Fibroblast of upper back skin (primary cell): ENCODE measurements around the gene GALNT2.

ENCODE experiments used
- DNase-seq: peaks from one replicate; pipeline ENCODE4 v3.0.0-alpha.2; 2013

Gene GALNT2

GRCh38 chr1:230248016-230248888, 181.2 kb downstream of the GALNT2 start:
- DNase-seq = no peak

DNA sequence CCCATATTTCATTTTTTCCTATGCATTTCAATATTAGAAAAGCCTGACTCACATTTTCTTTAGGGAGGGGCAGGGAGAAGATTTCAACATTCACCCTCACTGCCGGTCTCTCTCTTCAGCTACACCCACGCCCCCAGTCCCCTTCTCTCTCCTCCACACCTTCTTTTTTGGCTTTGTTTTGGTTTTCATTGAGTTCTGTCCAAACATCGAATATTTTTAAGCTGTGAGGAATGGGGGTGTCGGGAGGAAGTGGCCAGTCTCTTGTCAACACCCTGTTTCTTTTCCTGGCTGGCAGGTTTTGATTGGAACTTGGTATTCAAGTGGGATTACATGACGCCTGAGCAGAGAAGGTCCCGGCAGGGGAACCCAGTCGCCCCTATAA, 181.8 kb downstream of the GALNT2 start:
- no peak for DNase-seq

- no peak for DNase-seq
Measured at GRCh38 chr1:230249695-230250480, 182.8 kb downstream of the GALNT2 start.

DNA sequence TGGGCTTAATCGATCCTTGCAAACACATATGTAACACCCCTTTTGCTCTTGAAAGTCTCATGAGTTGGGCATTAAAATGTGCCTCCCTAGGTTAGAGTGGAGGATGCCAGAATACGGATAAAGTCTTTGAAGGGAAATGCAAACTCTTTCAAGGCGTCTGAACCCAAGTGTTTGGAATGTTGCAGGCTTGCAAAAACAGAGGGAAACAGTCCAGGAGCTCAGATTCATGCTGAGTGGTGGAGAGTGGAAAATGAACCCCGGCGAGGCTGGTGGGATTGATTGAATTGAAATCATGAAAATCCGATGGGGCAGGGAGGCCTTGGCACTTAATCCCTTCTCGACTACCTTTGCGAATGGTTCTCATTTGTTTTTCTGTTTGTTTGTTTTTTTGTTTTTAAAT, 183.6 kb downstream of the GALNT2 start:
- DNase-seq = no peak

- DNase-seq = no peak
Measured at GRCh38 chr1:230251644-230252191, 184.7 kb downstream of the GALNT2 start.

- DNase-seq = no peak
Measured at GRCh38 chr1:230253150-230253549, 186.1 kb downstream of the GALNT2 start.

DNA sequence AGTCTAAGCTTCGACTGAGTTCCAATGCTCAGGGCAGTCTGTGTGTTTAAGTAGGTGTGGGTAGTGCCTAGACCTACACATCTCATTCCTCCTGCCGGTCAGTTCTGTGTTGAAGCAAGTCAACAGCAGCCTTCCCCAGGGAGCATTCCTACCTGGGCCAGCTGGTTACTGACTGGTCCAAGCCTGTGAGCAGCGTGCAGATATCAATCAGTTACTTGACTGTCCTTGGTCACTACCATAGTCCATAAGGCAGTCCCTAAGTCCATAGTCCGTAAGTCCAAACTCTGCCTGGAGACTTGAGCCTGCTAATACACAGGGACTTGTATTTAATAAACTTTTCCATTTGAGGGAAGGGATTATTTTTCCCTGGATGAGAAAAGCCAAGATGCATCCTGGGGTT, 187.2 kb downstream of the GALNT2 start:
- no peak for DNase-seq

GRCh38 chr1:230255116-230255515, 188.1 kb downstream of the GALNT2 start:
- DNase-seq = no peak

- no peak for DNase-seq
Measured at GRCh38 chr1:230255991-230256390, 189.0 kb downstream of the GALNT2 start.

- no peak for DNase-seq
Measured at GRCh38 chr1:230256896-230257295, 189.9 kb downstream of the GALNT2 start.

DNA sequence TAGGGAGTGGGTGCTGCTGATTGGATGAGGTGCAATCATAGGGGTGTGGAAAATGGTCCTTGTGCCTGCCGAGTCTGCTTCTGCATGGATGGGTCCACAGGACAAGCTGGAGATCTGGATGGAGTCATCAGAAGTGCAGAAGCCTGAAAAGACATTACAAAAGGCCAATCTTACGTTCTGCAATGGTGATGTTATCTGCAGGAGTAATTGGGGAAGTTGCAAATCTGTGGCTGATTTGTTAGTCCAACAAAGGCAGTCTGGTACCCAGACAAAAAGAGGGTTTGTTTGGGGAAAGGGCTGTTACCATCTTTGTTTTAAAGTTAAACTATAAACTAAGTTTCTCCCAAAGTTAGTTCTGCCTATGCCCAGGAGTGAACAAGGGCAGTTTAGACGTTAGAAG, 192.6 kb downstream of the GALNT2 start:
- DNase-seq = no peak

- no peak for DNase-seq
Measured at GRCh38 chr1:230260831-230261230, 193.8 kb downstream of the GALNT2 start.

DNA sequence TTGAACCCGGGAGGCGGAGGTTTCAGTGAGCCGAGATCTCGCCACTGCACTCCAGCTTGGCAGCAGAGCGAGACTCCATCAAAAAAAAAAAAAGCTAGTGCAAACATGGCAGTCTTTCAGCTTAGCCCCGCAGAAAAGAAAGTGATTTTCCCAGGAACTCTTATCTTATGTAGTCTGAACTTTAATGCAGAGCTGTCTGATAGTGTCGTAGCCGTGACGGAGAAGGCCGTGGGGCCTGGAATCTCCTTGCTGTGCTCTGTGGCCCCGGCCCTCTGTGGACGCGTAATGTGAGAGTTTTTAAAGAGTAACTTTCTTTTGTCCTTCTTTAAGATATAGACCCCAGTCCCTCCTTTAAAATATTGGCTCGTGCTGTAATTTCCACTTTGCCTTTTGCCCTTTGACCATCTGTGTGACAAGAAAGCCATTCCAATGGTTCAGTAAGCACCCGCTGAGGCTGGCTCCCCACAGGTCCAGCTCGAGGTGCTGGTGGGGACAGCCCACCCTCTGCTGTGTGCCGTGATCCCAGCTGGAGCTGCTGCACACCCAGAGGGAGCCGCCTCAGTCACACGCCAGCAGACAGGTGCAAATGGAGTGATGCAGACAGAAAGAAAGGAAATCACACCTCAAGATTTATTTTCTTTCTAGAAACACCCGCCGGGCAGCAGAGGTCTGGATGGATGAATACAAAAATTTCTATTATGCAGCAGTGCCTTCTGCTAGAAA, 195.1 kb downstream of the GALNT2 start:
- no peak for DNase-seq

DNA sequence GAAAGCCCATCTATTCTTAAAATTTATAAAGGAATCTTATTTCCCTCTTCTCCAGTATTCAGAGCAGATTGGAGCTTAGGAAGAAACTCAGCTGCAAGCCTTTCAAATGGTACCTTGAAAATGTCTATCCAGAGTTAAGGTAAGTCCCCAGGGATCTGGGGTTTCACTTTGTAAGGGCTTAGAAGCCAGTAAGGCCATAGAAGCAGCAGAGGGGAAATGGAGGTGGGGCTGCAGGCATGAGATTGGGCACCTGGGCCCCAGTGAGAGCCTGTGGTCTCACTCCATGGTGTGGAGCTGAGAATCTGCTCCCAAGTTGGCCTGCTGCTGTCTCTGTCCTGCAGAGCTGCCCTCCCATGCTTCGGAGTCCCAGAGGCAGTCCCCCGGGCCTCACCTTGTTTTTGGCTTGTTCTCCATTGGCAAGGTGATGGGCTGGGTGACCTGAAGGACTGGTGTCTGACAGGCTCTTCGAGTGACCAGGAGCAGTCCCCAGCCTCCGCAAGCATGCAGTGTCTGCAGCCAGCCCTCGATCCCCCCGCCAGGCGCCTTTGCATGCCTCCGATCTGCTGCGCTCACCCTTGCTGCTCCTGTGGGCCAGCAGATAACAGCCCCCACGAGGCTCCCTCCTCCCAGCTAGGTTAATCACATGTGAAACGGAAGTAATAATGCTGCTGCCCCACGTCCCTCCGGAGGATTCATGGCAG, 196.0 kb downstream of the GALNT2 start:
- DNase-seq = no peak

- no peak for DNase-seq
Measured at GRCh38 chr1:230263568-230264195, 196.6 kb downstream of the GALNT2 start.

- DNase-seq = no peak
Measured at GRCh38 chr1:230264342-230264741, 197.3 kb downstream of the GALNT2 start.

DNA sequence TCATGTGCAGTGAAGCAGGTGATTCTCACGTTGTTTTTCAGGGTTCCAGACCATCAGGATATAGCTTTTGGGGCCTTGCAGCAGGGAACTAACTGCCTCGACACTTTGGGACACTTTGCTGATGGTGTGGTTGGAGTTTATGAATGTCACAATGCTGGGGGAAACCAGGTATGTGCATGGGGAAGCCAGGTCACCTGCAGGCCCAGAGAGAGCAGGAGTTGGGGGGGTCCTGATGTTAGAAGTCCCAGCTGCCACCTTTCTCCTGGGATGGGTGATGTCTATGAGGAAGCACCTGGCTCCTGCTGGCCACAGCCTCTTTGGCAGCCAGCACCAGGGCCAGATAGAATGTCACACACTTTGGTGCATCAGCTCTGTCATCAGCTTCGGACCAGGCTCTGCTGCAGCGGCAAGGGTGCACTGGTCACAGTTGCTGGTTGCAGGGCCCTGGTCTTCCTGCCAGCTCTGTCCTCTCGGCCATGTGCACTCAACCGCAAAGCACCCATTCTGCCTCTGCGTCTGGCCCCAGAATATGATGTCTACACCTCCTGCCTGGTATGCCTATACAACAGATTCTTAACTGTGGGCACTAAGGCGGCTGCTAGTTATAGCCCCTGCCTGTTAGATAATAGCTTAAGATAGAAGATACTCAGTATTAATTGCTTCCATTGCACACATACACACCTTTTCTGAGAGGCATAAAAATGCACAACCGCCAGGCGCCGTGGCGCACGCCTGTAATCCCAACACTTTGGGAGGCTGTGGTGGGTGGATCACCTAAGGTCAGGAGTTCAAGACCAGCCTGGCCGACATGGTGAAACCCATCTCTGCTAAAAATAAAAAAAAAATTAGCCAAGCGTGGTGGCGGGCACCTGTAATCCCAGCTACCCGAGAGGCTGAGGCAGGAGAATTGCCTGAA, 198.4 kb downstream of the GALNT2 start:
- no peak for DNase-seq

DNA sequence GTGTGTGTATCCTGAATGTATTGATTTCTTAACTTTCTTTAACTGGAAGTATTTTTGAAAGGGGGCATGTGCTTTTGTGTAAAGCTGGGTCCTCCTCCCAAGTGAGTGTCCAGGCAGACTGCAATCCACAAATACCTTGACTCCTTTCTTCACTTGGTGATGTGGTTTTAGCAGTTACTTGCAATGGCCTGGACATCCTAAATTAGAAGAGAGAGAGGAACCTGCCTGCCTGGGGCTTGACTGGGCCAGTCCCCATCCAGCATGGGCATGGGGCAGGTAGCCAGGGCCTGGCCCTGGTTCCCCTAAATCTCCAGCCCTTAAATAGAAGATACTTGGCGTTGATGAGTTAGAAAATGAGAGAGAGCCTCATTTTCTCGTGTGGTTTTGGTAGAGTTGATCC, 199.4 kb downstream of the GALNT2 start:
- DNase-seq = no peak

DNA sequence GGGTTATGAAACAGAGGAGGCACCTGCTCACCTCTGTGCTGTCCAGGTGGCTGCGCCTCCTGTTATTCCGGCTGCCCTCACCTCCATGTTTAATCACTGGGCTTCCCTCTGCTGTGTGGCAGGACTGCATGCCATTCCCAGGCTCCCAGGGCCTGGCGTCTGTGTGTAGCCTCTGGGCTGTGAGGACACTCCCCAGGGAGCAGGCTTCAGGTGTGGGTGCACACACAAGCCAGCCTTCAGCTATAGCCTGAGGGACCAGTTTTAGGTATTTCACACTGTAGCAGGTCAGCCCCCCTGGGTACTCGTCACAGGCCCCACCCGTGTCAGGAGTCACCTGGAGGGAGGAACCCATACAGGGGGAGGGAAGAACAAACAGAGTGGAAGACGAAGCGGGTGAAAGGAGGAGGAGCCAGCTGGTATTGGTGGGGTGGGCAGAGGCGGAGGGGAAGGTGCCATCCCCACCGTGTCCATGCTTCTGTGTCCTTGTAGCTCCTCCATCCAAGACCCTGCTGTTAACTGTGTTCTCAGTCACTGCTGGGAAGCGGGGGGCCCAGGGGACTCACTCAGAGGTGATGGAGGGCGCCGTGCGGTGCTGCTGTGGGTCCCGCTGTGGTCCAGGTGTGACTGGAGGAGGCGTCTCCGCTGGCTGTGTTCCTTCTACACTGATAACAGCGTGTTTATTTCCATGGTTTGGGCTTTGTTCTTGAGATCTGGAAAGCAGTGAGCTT, 200.5 kb downstream of the GALNT2 start:
- no peak for DNase-seq
